Activated CD8-positive, alpha-beta memory T cell treated with anti-CD3 and anti-CD28 coated beads, Interleukin-2, amount 50 U/mL, for 1 hour (primary cell): Measurements from ENCODE around the gene RETREG3.
"Not testable (repeated sequence)": the region's sequence is repeated elsewhere in the genome, so short reads cannot be mapped to it uniquely, and the experiment has no call there.

ENCODE experiments used
- DNase-seq: peaks from one replicate; pipeline ENCODE4 v3.0.0-alpha.2; 2020; ENCODE audit errors: extremely low read depth

The RETREG3 gene

GRCh38 chr17:42571435-42572225 lies 37.5 kb downstream of the RETREG3 start:
- no peak for DNase-seq

GRCh38 chr17:42568341-42569111 lies 40.6 kb downstream of the RETREG3 start:
- no peak for DNase-seq

- DNase-seq = peak; percentile 78
These were observed 42.1 kb downstream of the RETREG3 start, which contains the start of gene MLX for GRCh38 chr17:42566883-42567573. TSS of gene MLX (plus strand) at chr17:42567100. CDS start at chr17:42567125, 25 bp downstream.

- DNase-seq = no peak
These were observed 42.8 kb downstream of the RETREG3 start for GRCh38 chr17:42566215-42566882.

- no peak for DNase-seq
These were observed 43.5 kb downstream of the RETREG3 start for GRCh38 chr17:42565523-42566214.

GRCh38 chr17:42564815-42565522 lies 44.2 kb downstream of the RETREG3 start:
- no peak for DNase-seq

- DNase-seq = no peak
These were observed 45.2 kb downstream of the RETREG3 start for GRCh38 chr17:42563950-42564349.

GRCh38 chr17:42563543-42563942 lies 45.6 kb downstream of the RETREG3 start:
- DNase-seq = no peak

GRCh38 chr17:42563143-42563509 lies 46.0 kb downstream of the RETREG3 start:
- DNase-seq = no peak

- no peak for DNase-seq
These were observed 46.6 kb downstream of the RETREG3 start for GRCh38 chr17:42562388-42563142.

GRCh38 chr17:42561897-42562387 lies 47.2 kb downstream of the RETREG3 start, which contains the start of gene COASY:
TSS of gene COASY (plus strand) at chr17:42562148. CDS start at chr17:42562623, 475 bp downstream.
- DNase-seq = peak; percentile 86

- no peak for DNase-seq
These were observed 48.9 kb downstream of the RETREG3 start for GRCh38 chr17:42560246-42560645.

GRCh38 chr17:42559075-42559474 lies 50.1 kb downstream of the RETREG3 start:
- no peak for DNase-seq

GRCh38 chr17:42555961-42556617 lies 53.1 kb downstream of the RETREG3 start:
- not testable (repeated sequence) for DNase-seq

GRCh38 chr17:42555122-42555622 lies 54.0 kb downstream of the RETREG3 start:
- no peak for DNase-seq

GRCh38 chr17:42554250-42555121 lies 54.7 kb downstream of the RETREG3 start:
- DNase-seq = no peak

- no peak for DNase-seq
These were observed 55.3 kb downstream of the RETREG3 start for GRCh38 chr17:42553866-42554249.
